MM.1S (cell line): ENCODE results near the gene GMIP.

Source experiments
- EZH2 ChIP-seq: fragments of 300-600 bp; sonication (generic); optimal IDR thresholded peaks from 2 replicates; pipeline ENCODE3; 2017; ENCODE audit warnings: low read depth, mild to moderate bottlenecking, antibody characterized with exemption, low read length, mixed read lengths
- EZH2phosphoT487 ChIP-seq: fragments of 300-600 bp; sonication (generic); IDR thresholded peaks from 2 replicates; pipeline ENCODE4 v1.6.1; 2018; ENCODE audit warnings: antibody characterized with exemption, low read length
- TF ChIP-seq, protein P1 (sequence below): fragments of 300-600 bp; sonication (generic); IDR thresholded peaks from 2 replicates; pipeline ENCODE4 v1.5.1; 2016; ENCODE audit warnings: antibody characterized with exemption, low read length, mixed read lengths

DNA sequence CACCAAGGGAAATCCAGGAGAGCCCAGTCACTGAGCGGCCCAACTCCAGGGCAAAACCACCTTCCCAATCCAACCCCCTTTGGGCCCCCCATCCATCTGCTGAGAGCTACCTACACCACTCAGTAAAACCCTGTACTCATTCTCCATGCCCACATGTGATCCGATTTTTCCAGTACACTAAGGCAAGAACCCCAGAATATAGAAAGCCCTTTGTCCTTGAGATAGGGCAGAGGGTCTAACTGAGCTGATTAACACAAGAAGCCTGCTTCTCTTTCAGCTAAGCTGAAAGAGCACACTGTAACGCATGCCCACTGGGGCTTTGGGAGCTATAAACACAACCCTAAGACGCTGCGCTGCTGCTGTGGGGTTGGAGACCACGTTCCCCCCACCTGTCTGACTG, 61.0 kb downstream of the GMIP start:
- TF ChIP-seq EZH2phosphoT487 (no peak), EZH2 (no peak)
- TF ChIP-seq, protein P1, sequence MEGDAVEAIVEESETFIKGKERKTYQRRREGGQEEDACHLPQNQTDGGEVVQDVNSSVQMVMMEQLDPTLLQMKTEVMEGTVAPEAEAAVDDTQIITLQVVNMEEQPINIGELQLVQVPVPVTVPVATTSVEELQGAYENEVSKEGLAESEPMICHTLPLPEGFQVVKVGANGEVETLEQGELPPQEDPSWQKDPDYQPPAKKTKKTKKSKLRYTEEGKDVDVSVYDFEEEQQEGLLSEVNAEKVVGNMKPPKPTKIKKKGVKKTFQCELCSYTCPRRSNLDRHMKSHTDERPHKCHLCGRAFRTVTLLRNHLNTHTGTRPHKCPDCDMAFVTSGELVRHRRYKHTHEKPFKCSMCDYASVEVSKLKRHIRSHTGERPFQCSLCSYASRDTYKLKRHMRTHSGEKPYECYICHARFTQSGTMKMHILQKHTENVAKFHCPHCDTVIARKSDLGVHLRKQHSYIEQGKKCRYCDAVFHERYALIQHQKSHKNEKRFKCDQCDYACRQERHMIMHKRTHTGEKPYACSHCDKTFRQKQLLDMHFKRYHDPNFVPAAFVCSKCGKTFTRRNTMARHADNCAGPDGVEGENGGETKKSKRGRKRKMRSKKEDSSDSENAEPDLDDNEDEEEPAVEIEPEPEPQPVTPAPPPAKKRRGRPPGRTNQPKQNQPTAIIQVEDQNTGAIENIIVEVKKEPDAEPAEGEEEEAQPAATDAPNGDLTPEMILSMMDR: no peak
